Lower leg skin (tissue), 4 donors: ENCODE measurements around the gene THRA. TPM values are rescaled to one million over a fixed set of nuclear protein-coding genes. Genes with fewer than 3 reads are reported as not detected.

Experiments used
- DNase-seq, 2 donors: peaks; one replicate each; pipeline ENCODE4 v3.0.0-alpha.2; 2019; ENCODE audit warnings: low spot score in 2 of 2
- H3K4me3 ChIP-seq: fragments of 200-600 bp; sonication (generic); 2 replicates; pipeline ENCODE4 v1.5.1; 2017; ENCODE audit warnings: mild to moderate bottlenecking, low read depth; ENCODE audit not compliant: poor library complexity, severe bottlenecking
- CTCF ChIP-seq, 3 donors: fragments of 450-650 bp; IDR thresholded peaks; one replicate each; pipeline ENCODE4 v1.5.1; 2016; ENCODE audit warnings: antibody characterized with exemption in 3 of 3, mild to moderate bottlenecking in 3 of 3, moderate library complexity in 2 of 3
- POLR2A ChIP-seq, 2 donors: fragments of 450-650 bp; IDR thresholded peaks; one replicate each; pipeline ENCODE4 v1.6.1; 2016 to 2017; ENCODE audit warnings: antibody characterized with exemption in 2 of 2, mild to moderate bottlenecking in 1 of 2, moderate library complexity in 1 of 2
- WGBS, 2 donors: methylation state at CpG; one replicate each; pipeline ENCODE4 v1.1.5; 2018; 5-methylcytosine and 5-hydroxymethylcytosine counted together
- intact Hi-C: fragments of 100-400 bp; cut with DNase I; formaldehyde crosslinking; loops from one replicate; pipeline ENCODE4 v1.15.0; 2023; ENCODE audit warnings: low total_unique reads
- total RNA-seq, 4 donors: library from RNA; depleted of rRNA; stranded (reverse); fragments of >200 nt; gene quantifications; one replicate each; pipeline ENCODE4 v1.1.0, GENCODE V29; 2016

Gene THRA
- total RNA-seq, 4 donors from 2014 or later, result 28.2 to 56.8 (median 42.6) TPM

GRCh38 chr17:40065769-40066510, 3.2 kb downstream of the THRA start:
- TF ChIP-seq POLR2A (IDR thresholded peaks at IDR 0.05) (no peak), CTCF (IDR thresholded peaks at IDR 0.05) (no peak)
- 60 to 72% methylated on average over 9 to 11 of the region's 11 CpGs for WGBS, 2 donors
- no peak for DNase-seq
- intact Hi-C loops, result no loop called here
- H3K4me3 ChIP-seq, result no peak overlapping the region

- WGBS, 2 donors, result 94 to 95% methylated on average over 7 of the region's 7 CpGs
- TF ChIP-seq CTCF (IDR thresholded peaks at IDR 0.05) (no peak), POLR2A (IDR thresholded peaks at IDR 0.05) (no peak)
- intact Hi-C loops, result no loop called here
- H3K4me3 ChIP-seq, result no peak overlapping the region
- DNase-seq, result no peak
Observed at GRCh38 chr17:40067710-40068109, 4.9 kb downstream of the THRA start.

- no peak overlapping the region for H3K4me3 ChIP-seq
- WGBS, 2 donors, result 38% methylated on average over 4 of the region's 4 CpGs
- DNase-seq, result no peak
- no peak for TF ChIP-seq CTCF (IDR thresholded peaks at IDR 0.05)
- intact Hi-C loops, result no loop called here
Observed at GRCh38 chr17:40068129-40068581, 5.4 kb downstream of the THRA start.

GRCh38 chr17:40068584-40068916, 5.8 kb downstream of the THRA start:
- TF ChIP-seq CTCF (IDR thresholded peaks at IDR 0.05), result no peak
- TF ChIP-seq POLR2A (IDR thresholded peaks at IDR 0.05), result no peak
- intact Hi-C loops, result no loop called here
- 5 to 7% methylated on average over 5 of the region's 5 CpGs for WGBS, 2 donors
- DNase-seq, result no peak
- no peak overlapping the region for H3K4me3 ChIP-seq

GRCh38 chr17:40068917-40069750, 6.4 kb downstream of the THRA start:
- peak; percentile 93 to 98 for DNase-seq
- no peak overlapping the region for H3K4me3 ChIP-seq
- no peak for TF ChIP-seq CTCF (IDR thresholded peaks at IDR 0.05)
- WGBS, 2 donors, result 1 to 3% methylated on average over 12 to 13 of the region's 14 CpGs
- intact Hi-C loops, result no loop called here
